Activated T-helper 9 cell treated with anti-CD3 and anti-CD28 coated beads, Interleukin-2, amount 50 U/mL, for 16 hours (primary cell): ENCODE results near the gene FGFR4.

Source experiments
- DNase-seq: peaks from one replicate; pipeline ENCODE4 v3.0.0-alpha.2; 2020; ENCODE audit warnings: low read depth

FGFR4 gene

GRCh38 chr5:177132136-177133095 lies 45.7 kb downstream of the FGFR4 start:
- no peak for DNase-seq

- DNase-seq, result peak; percentile 85
Measured at GRCh38 chr5:177133096-177133852, 46.6 kb downstream of the FGFR4 start, which contains the start of gene NSD1. TSS of gene NSD1 (plus strand) at chr5:177133773. CDS start at chr5:177135104, 1,331 bp downstream.

- DNase-seq, result peak; percentile 30
Measured at GRCh38 chr5:177133853-177134696, 47.4 kb downstream of the FGFR4 start.

- no peak for DNase-seq
Measured at GRCh38 chr5:177134697-177135225, 48.0 kb downstream of the FGFR4 start.

GRCh38 chr5:177140312-177140711 lies 53.6 kb downstream of the FGFR4 start:
- no peak for DNase-seq

- no peak for DNase-seq
Measured at GRCh38 chr5:177141496-177141895, 54.8 kb downstream of the FGFR4 start.

GRCh38 chr5:177142098-177142611 lies 55.4 kb downstream of the FGFR4 start:
- no peak for DNase-seq

- DNase-seq, result no peak
Measured at GRCh38 chr5:177142778-177143177, 56.1 kb downstream of the FGFR4 start.

GRCh38 chr5:177146891-177147638 lies 60.4 kb downstream of the FGFR4 start:
- no peak for DNase-seq
